GM12865 (cell line): ENCODE measurements around the gene PALM3.

Experiments
- DNase-seq: peaks from one replicate; pipeline ENCODE4 v3.0.0; 2010; ENCODE audit warnings: low read depth
- H3K4me3 ChIP-seq: 2 replicates; pipeline ENCODE4 v1.5.1; 2011; ENCODE audit warnings: mild to moderate bottlenecking, low read depth, low read length, control low read depth
- TF ChIP-seq, protein P1 (sequence below): IDR thresholded peaks from 2 replicates; pipeline ENCODE4 v1.5.1; 2011; ENCODE audit warnings: low read length, control low read depth, low read depth, inconsistent platforms; ENCODE audit not compliant: insufficient read depth; ENCODE audit errors: missing control alignments

The PALM3 gene

GRCh38 chr19:14103310-14103709 lies 41.4 kb upstream of the PALM3 start:
- H3K4me3 ChIP-seq: no peak overlapping the region
- TF ChIP-seq, protein P1, sequence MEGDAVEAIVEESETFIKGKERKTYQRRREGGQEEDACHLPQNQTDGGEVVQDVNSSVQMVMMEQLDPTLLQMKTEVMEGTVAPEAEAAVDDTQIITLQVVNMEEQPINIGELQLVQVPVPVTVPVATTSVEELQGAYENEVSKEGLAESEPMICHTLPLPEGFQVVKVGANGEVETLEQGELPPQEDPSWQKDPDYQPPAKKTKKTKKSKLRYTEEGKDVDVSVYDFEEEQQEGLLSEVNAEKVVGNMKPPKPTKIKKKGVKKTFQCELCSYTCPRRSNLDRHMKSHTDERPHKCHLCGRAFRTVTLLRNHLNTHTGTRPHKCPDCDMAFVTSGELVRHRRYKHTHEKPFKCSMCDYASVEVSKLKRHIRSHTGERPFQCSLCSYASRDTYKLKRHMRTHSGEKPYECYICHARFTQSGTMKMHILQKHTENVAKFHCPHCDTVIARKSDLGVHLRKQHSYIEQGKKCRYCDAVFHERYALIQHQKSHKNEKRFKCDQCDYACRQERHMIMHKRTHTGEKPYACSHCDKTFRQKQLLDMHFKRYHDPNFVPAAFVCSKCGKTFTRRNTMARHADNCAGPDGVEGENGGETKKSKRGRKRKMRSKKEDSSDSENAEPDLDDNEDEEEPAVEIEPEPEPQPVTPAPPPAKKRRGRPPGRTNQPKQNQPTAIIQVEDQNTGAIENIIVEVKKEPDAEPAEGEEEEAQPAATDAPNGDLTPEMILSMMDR: no peak
- DNase-seq: no peak

- TF ChIP-seq, protein P1: no peak
- H3K4me3 ChIP-seq: no peak overlapping the region
- DNase-seq: no peak
Observed at GRCh38 chr19:14102756-14103155, 40.9 kb upstream of the PALM3 start.

- TF ChIP-seq, protein P1: no peak
- DNase-seq: no peak
- no peak overlapping the region for H3K4me3 ChIP-seq
Observed at GRCh38 chr19:14102102-14102696, 40.3 kb upstream of the PALM3 start.

DNA sequence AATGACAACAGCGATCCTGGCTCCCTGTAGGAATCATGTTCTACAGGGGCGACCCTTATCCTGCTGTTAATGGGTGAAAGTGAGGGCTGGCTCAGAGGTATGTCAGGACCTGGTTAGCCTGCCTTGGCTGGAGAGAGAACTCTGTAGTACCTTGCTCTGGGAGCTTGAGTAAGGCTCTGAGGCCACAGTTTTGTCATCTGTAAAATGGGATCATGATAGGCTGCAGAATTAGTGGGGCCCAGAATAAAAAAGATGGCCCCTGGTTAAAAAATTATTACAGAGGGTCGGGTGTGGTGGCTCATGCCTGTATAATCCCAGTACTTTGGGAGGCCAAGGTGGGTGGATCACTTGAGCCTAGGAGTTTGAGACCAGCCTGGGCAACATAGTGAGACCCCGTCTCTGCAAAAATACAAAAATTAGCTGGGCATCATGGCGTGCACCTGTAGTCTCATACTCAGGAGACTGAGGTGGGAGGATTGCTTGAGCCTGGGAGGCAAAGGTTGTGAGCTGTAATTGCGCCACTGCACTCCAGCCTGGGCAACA lies 39.2 kb upstream of the PALM3 start:
- TF ChIP-seq, protein P1: no peak
- no peak overlapping the region for H3K4me3 ChIP-seq
- no peak for DNase-seq

DNA sequence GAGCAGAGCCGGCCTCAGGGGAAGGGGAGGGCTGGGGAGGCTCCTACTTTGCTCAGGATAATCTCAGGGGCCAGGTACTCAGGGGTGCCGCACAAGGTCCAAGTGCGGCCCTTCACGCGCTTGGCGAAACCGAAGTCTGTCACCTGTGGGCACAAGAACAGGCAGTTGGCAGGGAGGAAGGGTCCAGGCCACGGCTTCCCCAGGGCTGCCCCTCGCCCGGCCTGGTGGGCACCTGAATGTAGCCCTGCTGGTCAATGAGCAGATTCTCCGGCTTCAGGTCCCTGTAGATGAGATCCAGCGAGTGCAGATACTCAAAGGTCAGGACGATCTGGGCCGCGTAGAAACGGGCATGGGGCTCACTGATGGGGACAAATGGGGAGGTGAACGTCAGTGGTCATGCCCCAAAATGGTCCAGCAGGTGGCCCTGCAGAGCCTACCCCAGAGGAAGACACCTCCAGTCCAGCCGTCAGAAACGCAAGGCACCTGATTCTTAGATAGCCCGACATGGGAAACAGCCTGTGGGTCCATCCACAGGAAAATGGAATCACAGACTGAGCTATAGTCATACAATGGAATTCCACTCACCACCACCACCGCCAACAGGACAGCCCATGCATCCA lies 35.8 kb upstream of the PALM3 start:
- TF ChIP-seq, protein P1: no peak
- no peak for DNase-seq
- H3K4me3 ChIP-seq: no peak overlapping the region

GRCh38 chr19:14096272-14096992 lies 34.6 kb upstream of the PALM3 start:
- H3K4me3 ChIP-seq: no peak overlapping the region
- DNase-seq: no peak
- TF ChIP-seq, protein P1: no peak
